ENCODE data around the gene NAV1.
"Not testable (repeated sequence)": the region's sequence is repeated elsewhere in the genome, so short reads cannot be mapped to it uniquely, and the experiment has no call there.

Gene NAV1

DNA sequence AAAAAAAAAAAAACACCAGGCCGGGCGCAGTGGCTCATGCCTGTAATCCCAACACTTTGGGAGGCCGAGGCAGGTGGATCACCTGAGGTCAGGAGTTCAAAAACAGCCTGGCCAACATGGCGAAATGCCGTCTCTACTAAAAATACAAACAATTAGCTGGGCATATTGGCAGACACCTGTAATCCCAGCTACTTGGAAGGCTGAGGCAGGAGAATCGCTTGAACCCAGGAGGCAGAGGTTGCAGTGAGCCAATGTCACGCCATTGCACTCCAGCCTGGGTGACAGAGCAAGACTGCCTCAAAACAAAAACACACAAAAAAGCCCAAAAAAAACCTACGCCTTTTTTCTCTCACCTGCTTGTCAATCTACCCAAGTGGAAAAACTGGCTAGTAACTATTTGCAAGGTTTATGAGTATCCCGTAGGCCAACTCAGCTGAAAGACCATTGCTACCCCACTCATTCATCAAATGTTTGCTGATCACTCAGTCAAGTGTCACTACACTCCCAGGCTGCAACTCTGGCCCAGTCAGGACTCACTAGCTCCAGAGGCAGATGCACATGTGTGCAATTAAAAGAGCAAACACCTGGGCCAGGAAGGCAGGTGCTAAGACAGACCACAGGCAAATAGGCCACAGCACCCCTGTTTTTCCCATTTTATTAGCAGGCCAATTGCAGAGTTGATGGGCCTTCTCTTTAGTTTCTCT, 34.0 kb upstream of the NAV1 start:
- DNase-seq = peak; percentile 57

GRCh38 chr1:201505503-201505890, 33.4 kb upstream of the NAV1 start:
- peak; percentile 54 for DNase-seq

DNA sequence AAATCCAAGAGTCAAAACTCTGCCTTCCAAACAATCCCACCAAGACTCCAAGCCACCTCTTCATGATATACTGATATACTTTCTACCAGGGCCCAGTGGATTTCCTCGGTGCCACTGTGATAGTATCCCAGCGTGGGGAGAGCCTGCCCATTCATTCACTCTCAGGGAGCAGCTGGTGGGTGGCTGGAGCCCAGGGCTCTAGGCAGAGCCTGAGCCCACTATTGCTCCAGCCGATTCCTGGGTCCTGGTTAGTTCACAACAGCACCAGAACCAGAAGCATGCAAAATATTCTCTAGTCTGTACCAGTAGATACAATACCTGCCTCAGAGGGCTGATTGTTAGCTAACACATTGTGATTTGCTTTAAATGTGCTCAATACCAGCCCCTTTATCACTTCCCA, 32.8 kb upstream of the NAV1 start:
- no peak for DNase-seq

DNA sequence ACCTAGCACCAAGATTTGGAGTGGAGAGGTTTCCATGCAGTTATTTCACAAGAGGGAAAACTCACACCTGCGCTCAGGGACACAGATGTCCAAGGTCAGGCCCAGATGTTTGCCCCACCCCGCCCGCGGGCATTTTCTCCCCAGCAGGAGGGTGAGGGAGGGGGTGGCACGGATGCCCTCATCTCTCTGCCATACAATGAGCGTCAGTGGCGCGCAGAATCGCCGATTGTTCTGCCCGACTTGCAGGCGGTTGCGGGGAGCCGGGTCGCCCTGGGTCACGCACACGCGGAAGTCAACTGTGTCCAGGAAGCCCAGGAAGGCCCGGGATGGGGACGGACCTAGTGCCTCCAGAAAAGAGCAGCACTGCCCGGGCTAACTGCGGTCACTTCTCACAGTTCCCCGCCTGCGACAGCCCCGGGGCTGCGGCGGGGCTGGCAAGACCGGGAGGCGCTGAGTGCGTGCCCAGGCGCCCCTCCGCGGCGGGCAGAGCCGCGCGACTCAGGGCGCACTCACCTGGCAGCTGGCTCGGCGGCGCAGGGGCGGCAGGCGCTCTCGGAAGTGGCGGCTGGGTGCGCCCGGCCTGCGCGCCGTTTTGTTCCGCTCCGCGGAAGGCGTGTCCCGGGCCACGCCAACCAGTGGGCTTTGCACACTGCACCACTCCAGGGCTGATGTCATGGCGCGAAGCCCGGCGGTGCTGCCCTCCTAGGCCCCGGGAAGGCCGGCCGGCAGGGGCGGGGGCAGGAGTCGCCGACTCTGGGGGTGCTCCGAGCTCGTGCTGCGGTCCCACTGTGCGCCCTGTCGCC, 32.2 kb upstream of the NAV1 start, which contains the start of gene CSRP1:
CSRP1 (minus strand) TSS at position 567 of the 803 bp plus-strand sequence. CDS start 10,820 bp downstream, outside the sequence.
- DNase-seq = peak; percentile 69

- no peak for DNase-seq
Observed at GRCh38 chr1:201507360-201507675, 31.6 kb upstream of the NAV1 start.

GRCh38 chr1:201508809-201509208, 30.1 kb upstream of the NAV1 start:
- DNase-seq = no peak

DNA sequence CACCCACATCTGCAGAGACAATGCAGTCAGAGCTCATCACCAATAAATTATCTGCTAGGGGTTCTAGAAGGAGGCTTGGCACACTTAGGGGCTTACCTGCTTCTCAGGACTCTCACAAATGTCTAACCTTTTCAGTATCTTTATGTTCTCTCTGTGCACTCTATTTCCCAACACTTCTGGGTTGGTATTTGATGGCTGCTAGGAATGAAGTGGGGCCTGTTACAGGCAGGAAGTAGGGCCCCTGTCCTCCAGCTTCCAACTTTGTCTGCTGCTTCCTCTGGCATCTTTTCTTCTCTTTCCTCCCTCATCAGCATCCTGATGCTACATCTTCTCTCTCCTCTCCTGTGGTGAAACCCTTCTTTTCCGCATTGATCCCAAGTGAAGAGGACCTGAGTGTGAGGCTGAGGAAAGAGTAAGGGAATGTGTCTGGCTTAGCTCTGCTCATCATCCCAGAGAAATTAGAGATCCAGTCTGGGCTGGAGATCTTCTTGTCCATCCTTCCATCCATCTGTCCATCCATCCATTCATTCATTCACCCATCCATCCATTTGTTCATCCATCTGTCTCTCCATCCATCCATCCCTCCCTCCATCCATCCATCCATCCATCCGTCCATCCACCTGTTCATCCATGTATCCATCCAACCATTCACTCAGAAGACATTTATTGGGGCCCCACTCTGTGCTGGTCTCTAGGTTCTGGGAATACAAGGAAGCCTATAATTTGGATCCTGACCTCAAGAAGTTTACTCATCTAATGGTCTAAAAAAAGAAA, 29.1 kb upstream of the NAV1 start:
- DNase-seq = no peak

DNA sequence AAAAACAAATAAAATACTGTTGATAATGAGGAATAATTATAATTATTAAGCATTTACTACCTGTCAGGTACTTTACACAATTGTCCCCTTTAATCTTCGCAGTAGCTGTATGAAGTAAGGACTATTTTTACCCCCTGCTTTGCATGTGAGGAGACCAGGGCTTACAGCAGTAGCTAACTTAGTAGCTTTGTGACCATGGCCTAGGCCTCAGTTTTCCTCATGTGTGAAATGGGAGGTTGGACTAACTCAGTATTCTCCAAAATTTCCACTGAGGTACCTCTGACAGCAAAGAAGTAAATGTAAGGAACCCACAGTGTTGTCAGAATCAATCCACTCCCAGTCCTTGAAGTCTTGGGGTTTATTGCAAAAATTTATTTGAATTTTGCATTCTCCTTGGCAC, 28.2 kb upstream of the NAV1 start:
- DNase-seq = no peak

GRCh38 chr1:201511396-201511940, 27.5 kb upstream of the NAV1 start:
- no peak for DNase-seq

DNA sequence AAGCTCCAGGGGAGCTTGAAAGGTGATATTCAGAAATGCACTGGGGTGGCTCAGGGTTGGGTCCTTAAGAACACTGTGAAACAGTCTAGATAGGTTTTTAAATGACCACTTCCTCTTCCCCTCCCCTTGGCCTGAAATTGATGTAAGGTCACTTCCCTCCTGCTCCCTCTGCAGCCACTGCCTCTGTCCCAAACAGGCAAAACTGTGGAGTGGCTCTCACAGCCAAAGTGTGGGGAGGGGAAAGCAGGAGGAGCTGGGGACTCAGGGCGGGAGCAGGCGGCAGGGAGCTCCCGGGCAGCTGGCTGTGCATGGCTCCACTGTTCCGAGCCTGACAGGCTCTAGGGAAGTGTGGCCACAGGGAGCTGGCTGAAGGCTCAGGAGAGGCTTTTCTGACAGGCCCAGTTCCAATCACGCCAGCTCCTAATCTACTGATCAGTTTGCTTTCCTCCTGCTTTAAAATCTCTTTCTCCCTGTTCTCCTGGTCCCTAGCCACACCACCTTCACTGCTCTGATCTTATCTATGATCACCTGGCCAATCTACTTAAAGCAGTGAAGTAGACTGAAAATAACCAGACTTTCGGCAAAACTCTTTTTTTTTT, 26.9 kb upstream of the NAV1 start:
- no peak for DNase-seq

GRCh38 chr1:201513498-201514243, 25.3 kb upstream of the NAV1 start:
- no peak for DNase-seq

GRCh38 chr1:201514466-201514865, 24.5 kb upstream of the NAV1 start:
- no peak for DNase-seq

DNA sequence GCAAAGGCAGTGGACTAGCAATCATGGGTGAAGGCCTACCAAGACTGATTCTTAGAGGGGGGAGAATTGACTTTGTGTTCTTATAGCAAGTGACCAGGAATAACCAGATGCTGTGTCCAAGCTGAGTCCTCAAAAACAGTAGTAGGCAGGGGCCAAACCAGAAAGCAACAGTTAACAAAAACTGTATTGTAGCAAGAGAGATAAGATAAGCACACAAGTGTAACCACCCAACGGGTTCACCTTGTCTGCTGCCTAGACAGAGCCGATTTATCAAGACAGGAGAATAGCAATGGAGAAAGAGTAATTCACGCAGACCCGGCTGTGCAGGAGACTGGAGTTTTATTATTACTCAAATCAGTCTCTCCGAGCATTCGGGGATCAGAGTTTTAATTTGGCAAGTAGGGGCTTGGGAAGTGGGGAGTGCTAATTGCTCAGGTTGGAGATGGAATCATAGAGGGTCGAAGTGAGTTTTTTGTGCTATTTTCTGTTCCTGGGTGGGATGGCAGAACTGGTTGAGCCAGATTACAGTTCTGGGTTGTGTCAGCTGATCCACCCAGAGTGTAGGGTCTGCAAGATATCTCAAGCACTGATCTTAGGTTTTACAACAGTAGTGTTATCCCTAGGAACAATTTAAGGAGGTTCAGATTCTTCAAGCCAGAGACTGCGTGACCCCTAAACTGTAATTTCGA, 23.7 kb upstream of the NAV1 start:
- no peak for DNase-seq

DNA sequence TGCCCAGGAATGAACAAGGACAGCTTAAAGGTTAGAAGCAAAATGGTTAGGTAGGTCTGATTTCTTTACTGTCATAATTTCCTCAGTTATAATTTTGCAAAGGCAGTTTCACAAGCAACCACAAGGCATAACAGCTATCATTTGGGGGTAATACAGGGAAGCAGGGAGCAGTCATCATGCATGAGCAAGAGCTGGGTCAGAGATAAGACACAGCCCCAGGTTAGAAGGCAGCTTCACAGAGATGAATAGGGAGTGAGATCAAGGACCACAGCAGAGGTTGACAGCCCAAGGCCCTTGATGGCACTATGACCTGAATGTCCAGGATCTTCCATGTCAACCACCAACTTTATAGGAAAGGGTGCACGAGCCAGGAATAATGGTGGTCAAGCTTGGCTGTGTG, 23.0 kb upstream of the NAV1 start:
- DNase-seq = no peak

GRCh38 chr1:201516511-201517127, 22.3 kb upstream of the NAV1 start:
- DNase-seq = no peak

- no peak for DNase-seq
Observed at GRCh38 chr1:201517631-201518030, 21.3 kb upstream of the NAV1 start.

GRCh38 chr1:201518071-201518470, 20.9 kb upstream of the NAV1 start:
- DNase-seq = no peak

GRCh38 chr1:201520046-201520575, 18.8 kb upstream of the NAV1 start:
- DNase-seq = not testable (repeated sequence)

DNA sequence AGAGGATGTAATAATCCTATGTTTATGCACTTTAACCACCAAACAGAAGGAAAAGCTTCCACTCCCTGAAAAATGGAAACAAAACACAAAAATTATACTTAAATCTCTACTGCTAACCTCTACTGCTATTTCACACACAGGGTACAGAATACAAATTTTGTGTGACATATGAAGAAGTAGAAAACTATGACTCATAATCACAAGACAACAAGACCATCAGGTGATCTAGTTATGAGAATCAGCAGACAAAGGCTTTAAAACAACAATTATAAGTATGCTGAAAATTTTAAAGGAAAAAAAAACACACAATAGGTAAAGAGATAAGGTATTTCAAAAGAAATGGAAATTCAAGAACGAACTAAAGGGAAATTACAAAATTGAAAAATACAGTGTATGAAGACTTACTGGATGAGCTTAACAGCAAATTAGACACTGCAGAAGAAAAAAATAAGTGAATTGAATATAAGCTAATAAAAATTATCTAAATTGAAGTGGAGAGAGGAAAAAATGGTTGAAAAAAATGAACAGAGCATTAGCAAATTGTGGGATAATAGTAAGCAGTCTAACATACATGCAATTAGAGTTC, 13.6 kb upstream of the NAV1 start:
- no peak for DNase-seq

GRCh38 chr1:201527879-201528278, 11.0 kb upstream of the NAV1 start:
- no peak for DNase-seq
